ENCODE data around the gene CNTFR.

Gene CNTFR

DNA sequence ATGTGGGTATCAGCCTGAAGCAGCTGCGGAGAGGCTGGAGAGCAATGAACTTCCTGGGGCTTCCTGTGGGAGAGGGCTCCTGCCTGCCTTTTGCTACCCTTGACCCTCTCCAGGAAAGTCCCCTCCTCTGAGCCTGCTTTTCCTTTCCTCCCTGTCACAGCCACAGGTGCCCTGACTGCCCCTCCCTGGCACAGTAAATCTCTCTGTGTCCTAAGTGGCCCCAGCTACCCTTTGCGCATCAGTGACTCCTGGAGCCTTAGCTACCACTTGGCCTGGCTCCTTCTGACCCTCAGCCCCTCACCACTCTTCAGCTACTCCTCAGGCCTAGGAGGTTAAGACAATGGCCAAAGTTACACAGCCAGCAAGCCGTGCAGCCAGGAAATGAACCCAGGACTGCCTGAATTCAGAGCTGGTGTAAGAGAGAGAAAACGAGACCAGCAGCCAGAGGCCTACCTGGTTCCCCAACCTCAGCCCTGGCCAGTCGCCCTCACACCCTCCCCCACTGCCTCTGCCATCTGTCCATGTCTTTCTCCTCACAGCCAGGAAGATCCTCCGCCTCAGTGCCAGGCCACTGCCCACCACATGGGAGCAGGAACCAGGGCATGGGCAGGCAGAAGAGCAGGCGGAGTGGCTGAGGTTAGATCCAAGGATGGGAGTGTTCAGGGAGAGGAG lies 18.6 kb downstream of the CNTFR start:
- no peak for DNase-seq

DNA sequence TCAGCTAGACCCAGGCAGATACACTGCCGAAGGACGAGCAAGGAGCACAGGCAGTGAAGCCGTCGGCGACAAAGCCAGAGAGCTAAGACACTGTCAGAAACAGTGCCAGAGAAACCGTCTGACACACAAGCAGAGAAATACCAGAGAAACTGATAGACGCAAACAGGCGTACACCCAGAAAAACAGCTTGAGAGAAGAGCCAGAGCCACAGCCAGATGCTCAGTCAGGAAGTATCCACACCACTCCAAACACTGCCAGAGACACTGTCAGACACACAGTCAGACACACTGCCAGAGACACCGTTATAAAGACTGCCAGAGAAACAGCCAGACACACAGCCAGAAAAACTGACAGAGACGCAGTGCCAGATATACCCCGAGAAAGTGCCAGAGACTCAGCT lies 19.1 kb downstream of the CNTFR start:
- no peak for DNase-seq

DNA sequence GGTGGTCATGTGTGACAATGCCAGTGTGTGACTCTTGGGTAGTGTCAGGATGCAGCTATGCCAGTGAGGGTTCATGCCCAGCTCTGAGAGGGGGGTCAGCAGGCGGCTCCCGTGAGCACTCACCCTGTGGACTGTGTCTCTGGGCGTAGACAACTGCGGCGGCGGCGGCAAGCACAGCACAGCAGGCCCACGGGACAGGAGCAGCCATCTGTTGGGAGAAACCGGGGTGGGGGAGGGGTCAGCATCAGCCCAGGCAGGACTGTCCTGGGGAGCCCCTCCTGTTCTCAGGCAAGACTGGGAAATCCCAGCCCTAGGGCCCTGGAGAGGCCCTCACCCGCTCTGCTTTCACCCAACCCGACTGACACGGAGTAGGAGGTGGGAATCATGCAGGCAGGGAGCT lies 20.8 kb downstream of the CNTFR start:
- DNase-seq = no peak

DNA sequence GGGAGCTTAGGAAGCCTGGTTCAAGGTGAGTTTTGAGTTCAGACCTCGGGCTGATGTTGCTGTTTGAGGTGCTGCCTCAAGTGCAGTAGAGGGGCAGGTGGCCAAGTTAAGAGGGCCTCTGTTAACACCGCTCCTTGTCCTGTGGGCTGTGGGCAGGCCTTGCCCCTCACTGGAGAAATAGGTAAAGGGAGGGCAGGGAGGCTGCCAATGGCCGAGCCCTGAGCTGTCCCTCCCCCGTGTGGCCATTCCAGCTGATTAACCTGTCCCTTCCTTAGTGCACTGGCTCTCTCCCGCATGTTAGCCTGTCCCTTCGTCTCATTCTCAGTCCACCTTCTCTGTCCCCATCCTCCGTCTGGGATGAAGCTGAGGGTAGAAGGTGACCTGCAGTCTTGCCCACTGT lies 21.4 kb downstream of the CNTFR start:
- DNase-seq = no peak

DNA sequence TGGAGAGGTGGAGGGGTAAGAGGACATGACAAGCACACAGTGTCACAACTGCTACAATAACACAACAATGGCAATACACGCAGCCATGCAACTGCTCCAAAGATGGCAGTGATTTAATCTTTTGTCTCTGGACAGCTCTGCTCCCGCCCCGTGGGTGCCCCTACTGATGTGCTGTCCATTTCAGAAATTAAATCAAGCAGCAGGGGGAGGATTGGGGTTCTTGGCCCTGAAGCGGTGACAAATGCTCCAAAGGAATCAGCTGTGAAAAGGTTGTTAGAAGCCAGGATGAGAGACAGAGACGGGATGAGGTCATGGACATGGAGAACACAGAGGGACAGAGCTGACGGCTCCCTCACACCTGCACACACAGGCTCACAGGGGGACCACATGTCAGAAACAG lies 22.6 kb downstream of the CNTFR start:
- DNase-seq = no peak

DNA sequence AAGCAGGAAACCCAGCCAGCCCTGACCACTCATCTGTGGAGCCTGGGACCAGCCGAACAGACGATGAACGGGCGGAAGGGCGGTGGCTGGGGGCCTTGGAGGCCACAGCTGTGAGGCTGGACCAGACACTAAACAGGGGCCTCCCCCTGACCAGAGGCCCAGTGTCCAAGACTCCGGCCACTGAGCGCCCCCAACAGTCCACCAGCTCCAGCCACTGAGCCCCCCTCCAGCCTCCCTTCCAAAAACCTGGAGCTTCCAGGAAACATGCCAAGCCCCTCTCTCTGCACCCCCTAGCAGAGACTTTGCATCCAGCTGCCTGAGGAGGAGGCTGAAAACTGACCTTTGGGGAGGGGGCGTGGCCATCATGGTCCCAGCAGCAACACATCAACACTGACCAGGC lies 23.2 kb downstream of the CNTFR start:
- DNase-seq = no peak

DNA sequence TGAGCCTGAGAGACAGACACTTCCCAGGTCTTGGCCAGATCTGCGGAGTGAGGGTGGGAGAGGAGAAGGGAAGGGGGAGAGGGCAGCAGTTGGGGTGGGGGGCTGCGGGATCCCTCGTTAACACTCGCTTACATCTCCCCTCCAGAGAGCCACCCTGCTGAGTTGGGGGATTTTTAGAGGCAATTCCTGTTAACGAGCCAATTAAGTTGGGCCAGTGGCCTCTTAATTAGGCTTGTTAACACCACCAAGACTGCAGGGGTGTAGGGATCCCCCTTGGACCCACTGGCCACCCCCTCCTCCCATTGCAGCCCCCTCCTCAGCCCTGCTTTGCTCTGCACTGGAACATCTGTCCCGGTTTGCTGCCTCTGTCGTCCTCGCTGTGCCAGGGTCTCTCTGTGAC lies 23.7 kb downstream of the CNTFR start:
- DNase-seq = no peak

DNA sequence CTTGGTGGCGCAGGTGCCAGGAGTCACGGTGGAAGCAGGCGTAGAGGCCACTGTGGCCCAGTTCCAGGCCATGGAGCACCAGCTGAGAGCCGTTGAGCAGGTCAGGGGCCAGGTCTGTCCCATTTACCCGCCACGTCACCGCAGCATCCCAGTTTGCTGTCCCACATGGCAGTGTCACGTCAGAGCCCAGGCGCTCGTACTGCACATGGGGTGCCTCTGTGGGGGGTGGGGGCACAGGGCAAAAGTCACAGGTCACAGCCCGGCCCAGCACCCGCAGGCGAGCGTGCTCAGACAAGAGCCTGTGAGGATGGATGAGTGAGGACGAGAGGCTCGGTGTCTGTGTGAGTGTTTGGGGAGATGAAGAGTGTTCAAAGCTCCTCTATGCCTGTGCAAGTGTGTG lies 24.9 kb downstream of the CNTFR start:
- DNase-seq = no peak

DNA sequence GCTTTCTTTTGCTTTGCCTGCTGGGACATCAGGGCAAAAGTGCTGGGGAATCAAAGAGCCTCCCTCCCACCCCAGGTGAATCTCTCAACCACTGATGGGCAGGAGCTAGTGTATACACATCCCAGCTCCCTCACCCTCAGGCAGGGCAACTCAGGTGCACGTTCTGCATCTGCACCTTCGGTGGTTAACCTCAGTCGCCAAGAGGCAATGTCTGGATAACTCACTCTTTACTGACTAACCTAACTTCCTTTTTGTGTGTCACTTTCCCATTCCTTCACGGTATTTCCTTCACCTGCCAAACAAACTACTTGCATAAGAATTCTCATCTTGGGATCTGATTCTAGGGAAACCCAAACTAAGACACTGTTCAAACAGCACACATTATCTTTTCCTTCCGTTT lies 26.3 kb downstream of the CNTFR start:
- DNase-seq = no peak

DNA sequence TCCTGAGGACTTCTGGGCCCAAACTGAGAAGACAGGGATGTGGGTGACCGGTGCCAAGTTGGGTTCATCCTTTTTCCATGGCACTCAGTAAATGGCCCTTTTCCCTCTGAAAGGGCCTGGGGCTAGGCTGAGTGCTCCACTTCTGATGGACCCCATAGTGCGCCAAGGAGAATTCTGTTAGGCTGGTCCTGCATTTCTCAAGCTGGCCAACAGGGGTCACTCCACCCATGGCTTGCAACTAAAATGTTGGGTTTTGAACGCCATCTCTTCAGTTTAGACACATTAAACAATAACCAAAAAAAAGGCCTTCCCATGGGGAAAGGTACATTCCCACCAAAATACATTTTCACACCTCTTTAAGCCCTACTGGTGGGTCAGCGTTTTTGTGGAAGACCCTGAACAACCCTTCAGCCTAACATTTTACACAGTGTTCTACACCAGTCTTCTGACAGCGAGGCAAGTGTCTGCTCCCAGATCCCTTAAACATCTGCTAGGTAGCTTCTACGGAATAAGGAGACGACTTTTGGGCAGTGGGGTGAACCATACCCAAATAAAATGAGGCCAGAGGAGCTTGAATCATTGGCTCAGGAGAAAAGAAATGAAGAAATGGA lies 27.3 kb downstream of the CNTFR start:
- no peak for DNase-seq

DNA sequence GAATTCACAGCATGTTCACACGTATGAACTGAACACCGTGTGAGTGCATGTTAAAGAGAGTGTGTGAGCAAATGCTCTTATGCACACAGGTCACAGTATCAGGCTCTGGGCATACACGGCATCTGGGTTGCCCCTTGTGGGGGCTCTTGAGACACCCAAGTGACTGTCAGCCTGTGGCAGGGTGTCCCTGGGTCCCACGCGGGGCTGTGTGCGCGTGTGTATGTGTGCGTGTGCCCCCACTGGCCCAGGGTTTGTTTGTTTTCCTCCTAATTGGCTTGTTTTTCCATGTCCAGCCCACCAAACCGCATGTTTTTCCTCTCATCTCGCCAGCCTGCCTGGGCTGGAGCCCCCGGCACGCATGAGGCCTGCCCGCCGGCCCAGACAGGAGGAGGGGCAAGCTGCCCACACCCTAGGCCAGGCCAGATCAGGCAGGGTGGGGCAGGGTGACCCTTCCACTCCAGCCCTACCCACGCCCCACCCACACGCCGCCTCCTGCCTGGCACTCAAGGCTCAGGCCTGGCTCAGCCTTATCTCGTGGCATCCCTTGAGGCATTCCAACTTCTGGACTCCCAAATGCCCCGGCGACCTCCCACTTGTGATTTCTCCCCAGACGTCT lies 28.8 kb downstream of the CNTFR start:
- no peak for DNase-seq

DNA sequence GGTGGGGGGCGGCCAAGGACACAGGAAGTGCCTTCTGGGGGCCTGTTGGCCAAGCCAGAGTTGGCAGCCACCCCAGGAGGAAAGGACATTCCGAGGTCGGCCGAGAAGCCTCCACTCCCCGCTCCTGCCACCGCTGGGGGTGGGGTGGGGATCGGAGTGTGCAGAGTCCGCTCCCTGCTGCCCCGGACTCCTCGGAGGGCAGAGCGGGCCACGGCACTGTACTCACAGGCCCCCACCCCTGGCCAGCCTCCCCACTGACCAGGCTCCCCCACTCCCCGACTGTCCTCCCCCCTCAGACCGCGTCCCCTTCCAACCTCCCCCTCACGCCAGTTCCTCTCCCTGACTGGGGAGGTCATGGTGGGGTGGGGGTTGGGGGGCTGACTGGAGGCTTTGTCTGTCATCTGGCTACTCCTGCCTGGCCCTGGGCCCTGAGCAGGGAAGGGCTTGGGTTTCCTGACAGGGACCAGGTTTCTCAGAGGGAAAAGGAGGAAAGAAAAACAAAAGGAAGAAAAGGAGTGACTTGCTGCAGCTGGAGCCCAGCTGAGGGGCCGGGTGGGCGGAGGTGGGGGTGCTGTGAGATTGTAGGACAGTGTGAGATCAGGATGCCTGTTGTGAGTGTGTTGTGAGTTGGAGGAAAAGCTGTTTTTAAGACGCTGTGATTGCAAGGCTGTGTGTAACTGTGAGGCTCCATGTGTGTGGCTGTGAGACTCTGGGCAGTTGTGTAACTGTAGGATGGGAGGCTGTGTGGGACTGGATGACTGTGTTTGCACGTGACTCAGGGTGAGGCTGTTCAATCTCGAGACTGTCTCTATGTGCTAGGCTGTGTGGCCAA lies 29.7 kb downstream of the CNTFR start:
- DNase-seq = no peak

DNA sequence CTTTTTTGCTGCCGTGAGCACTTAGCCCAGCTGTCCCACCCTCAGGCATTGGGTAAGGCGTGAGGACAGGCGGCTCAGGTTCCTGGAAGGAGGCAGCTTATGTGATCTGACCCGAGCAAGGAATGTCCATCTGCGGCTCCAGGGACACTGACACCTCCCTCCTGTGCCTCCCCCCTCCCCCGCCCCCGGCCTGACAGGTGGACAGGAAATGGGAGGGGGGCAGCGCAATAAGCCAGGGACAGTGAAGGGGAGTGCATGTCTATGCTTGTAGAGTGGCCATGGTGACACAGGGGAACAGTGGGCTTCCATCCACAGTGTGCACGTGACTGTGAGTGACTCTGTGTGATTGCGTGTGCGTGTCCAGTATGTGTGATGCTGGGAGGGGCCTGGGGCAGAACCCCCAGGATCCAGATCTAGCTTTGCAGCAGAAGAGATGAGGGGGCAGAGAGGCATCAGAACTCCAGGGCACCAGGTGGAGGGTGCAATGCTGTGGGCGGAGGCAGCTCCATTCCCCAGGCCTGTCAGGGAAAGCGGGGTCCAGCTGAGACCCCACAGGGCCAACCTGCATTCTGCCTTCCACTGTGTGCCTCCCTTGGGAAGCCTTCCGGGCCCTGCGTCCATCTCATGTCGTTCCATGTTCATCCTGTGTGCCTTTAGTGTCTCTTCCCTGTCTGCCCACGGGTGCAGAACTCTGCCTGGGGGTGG lies 30.5 kb downstream of the CNTFR start:
- DNase-seq = no peak

DNA sequence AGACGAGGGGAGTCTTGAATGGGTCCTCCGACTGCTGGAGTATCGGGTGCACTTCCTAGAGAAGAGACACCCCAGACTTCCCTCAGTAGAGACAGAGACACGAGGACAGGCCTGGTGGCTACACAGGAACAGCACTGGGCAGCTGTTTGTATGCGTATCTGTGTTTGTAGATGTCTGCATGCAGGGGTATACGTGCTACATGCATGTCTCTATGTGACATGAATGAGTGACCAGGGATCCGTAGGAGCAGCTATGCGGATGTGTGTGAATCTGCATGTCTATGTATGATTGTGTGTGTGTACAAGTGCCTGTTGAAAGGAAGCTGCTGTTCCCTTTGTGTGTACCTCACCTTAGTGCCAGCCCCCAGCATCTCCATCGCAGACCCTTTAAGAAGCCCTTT lies 31.2 kb downstream of the CNTFR start:
- no peak for DNase-seq

DNA sequence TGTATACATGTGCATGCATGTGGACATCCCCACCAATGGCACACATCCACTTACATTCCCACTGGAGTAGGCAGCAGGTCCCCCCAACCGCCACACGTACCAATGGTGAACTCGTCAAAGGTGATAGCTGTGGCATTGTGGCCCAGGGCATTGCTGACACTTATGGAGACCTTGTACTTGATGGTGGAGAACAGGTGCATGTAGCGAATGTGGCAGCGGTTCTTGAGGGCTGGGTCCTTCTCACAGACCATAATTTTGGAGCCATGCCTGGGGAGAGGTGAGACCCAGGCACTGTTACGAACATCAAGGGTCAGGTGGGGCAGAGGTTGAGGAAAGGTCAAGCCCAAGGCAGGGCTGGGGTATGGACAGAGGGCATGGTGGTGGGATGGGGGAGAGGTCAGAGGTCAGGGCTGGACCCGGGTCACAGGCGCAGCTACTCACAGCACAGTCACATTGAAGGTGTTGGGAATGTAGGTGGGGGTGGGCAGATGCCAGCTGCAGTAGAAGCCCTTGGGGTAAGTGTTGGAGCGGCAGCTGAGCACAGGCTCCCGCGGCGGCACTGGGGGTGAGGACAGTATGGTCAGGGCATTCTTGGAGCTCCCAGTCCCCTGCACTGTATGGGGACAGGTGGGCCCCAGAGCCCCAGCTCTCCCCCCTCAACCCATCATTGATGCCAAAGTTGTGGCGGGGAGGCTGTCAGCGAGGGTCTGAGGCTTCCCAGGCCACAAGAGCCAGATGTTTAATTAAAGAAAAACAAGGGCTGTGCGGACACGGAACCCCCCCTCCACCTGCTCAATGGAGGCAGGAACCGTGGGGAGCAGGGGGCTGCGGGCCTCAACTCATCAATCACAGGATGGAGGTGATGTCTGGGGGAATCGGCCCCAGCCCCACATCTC lies 31.9 kb downstream of the CNTFR start:
- no peak for DNase-seq

DNA sequence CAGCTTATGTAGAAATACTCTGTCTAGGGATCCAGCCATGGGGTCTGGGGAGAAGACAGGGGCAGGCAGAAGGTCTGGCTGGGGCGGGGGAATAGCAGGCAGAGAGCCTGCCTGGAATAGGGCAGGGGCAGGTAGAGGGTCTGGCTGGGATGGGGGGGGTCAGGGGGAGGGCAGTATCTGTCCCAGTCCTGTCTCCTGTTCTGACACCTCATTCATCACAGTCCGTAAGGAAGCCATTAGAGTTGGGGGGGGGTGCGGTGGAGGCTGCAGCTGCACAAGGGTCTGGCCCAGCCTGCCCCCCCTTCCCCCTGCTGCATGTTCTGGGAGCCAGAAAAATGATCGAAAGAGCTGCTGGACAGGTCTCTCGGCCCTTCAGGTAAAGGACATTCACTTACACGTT lies 32.6 kb downstream of the CNTFR start:
- DNase-seq = no peak

DNA sequence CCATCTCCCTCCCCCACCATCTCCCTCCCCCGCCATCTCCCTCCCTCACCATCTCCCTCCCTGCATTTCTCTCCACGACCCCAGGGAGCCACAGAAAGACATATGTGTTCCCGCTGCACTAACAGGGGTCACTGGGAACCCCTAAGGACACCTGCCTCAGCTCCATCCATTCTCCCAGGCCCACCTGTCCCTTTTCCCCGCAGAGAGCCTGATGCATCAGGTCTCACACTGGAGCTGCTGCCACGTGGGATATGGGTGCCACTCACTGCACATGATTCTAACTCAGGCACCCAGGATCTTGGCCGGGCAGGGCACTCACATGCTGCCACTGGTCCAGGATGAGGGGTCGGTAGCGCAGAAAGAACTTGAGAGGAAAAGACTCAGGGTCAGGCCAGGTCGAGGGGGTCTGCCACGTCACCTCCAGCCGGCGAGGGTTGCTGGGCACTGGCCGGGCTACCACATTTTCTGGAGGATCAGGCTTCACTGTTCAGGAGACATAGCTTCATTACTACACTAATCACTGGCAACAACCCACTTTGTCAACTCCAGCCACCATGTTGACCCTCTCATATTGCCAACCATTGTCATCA lies 33.5 kb downstream of the CNTFR start:
- no peak for DNase-seq

DNA sequence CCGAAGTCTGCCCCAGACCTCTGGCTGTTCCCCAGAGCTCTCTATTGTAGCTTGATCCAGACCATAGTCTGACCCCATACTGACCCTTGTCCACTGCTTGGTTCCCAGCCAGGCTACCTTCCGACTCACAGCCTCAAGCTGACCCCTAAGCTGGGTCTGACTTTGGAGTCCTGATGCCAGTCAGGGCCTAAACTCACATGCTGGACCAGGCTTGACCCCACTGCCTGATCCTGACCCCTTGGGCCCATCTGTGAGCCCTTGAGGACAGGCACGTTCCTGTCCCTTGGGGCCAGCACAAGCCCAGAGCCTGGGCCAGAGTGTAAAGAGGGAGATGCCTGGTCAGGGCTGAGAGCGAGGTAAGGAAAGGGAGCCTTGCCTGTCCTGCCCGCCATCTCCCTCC lies 34.0 kb downstream of the CNTFR start:
- DNase-seq = no peak

DNA sequence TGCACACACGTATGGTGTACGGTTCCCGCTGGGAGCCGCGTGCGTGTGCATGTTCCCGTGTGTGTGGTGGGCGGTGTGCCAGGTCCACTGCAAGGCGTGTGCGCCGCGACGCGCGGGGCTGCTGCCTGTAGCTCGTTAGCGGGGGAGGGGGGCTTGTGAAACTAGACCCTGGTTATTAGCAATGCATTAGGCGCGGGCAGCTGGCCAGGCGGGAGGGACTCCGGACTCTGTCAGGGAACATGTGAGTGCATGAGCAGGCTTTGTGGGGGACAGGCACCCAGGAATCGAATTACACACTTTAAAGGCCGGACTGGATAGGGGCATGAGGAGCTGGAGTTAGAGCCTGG lies 34.5 kb downstream of the CNTFR start:
- DNase-seq = peak; percentile 68

DNA sequence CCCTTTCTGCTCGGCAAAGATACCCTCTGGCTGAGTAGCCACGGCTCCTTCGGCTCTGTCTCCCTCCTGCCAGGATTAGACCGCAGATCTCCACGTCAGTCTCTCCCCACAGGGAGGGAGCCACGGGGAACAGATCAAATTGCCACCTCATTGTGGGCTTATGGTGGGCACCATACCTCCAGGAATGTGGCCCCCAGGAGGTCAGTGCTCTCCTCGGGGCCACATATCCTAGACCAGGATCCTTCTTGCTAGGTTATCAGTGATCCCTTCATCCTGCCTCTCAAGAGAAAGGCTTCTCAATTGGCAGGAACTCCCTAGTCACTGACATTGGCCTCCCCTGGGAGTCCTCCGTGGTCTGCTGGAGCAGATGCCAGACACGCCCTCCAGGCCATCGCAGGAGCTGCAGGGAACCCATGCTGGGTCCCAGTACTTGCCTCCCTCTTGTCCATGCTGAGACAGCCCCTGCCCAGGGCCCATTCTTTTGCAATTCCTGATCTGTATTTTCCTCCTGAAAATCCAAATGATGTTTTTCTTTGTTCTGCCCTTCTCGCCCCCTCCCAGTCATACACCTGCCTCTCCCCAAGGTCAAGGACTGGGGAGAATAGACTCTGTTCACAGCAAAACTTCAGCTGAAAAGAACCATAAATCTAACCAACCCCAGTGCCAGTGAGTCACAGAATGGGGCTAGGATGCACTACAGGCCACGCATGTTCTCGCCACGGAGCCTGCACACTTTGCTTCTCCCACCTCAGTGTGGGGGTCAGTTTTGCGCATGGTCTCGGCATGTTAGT lies 35.1 kb downstream of the CNTFR start:
- peak; percentile 52 for DNase-seq

DNA sequence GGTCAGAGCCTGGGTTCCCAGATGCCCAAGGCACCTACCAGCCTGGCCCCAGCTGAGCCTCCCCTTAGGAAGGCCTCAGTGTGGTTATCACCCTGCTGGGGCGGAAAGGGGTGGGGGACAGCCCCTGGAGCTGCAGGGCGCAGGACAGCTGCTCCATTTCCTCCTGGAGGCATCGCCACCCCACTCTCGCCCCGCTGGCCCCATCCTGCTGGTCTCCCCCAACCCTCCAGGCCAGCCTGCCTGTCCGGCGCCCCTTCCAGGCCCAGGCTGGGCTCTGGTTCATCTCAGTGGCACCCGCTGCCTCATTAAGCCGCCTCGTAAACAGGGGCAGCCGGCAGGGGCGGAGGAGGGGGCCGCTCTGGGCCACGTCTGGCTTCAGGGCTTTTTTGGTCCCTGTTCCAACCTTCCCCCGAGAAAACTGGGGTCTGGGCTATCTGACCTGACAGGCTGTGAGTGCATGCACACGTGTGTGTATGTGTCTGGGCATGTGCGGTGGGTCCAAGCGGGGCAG lies 36.0 kb downstream of the CNTFR start:
- DNase-seq = no peak
